ENCODE data around the gene MDC1. TPM values are rescaled to one million over a fixed set of nuclear protein-coding genes. Genes with fewer than 3 reads are reported as not detected.

The MDC1 gene
- total and polyA plus RNA-seq, 2 of the 13 experiments (the other 11 are each of a cell fraction or from before 2014, with no cell fraction given), result 8.4 to 14.0 TPM

- TF ChIP-seq ZSCAN21 (CRISPR knock-in tag; IDR thresholded peaks at IDR 0.05; ENCODE audit: borderline replicate concordance), result peak; percentile 42; the same call in 1 of the 2 replicates
- TF ChIP-seq ZSCAN5A (CRISPR knock-in tag; IDR thresholded peaks at IDR 0.05; ENCODE audit: borderline replicate concordance), result peak; percentile 17; the same call in 1 of the 2 replicates
- peak; percentile 22; the same call in 1 of the 2 replicates for TF ChIP-seq ZNF44 (CRISPR knock-in tag; IDR thresholded peaks at IDR 0.05)
- no peak for TF ChIP-seq ZNF773 (CRISPR knock-in tag; IDR thresholded peaks at IDR 0.05; ENCODE audit: borderline replicate concordance)
- TF ChIP-seq ZNF460 (CRISPR knock-in tag; IDR thresholded peaks at IDR 0.05; ENCODE audit: borderline replicate concordance), result no peak
- no peak; the same call in 1 of the 2 replicates for TF ChIP-seq SNAPC5 (CRISPR knock-in tag; IDR thresholded peaks at IDR 0.05; ENCODE audit: borderline replicate concordance)
- peak; percentile 80 for TF ChIP-seq HNF4G (IDR thresholded peaks at IDR 0.05; ENCODE audit: borderline replicate concordance, low read depth, low read length)
- peak; percentile 82; the same call in 1 of the 2 replicates for TF ChIP-seq HNF4G (CRISPR knock-in tag; IDR thresholded peaks at IDR 0.05; ENCODE audit: borderline replicate concordance, low read depth)
- TF ChIP-seq ZBTB2 (CRISPR knock-in tag; IDR thresholded peaks at IDR 0.05; ENCODE audit: low read depth), result no peak
- peak; percentile 24; the same call in 1 of the 2 replicates for TF ChIP-seq YEATS4 (CRISPR knock-in tag; IDR thresholded peaks at IDR 0.05; ENCODE audit: borderline replicate concordance)
- TF ChIP-seq FOXO1 (CRISPR knock-in tag; IDR thresholded peaks at IDR 0.05), result peak; percentile 97
- peak; percentile 14; the same call in 1 of the 2 replicates for TF ChIP-seq SAFB2 (CRISPR knock-in tag; IDR thresholded peaks at IDR 0.05; ENCODE audit: borderline replicate concordance, low read depth)
- TF ChIP-seq MAFG (CRISPR knock-in tag; IDR thresholded peaks at IDR 0.05), result no peak
- TF ChIP-seq IRX3 (CRISPR knock-in tag; IDR thresholded peaks at IDR 0.05; ENCODE audit: borderline replicate concordance, low read depth), result no peak
- peak; percentile 54; the same call in 1 of the 2 replicates for TF ChIP-seq ZNF784 (CRISPR knock-in tag; IDR thresholded peaks at IDR 0.05; ENCODE audit: borderline replicate concordance)
- TF ChIP-seq TRIM24 (CRISPR knock-in tag; IDR thresholded peaks at IDR 0.05), result no peak; the same call in 1 of the 2 replicates
- peak; percentile 65; the same call in 1 of the 2 replicates for TF ChIP-seq RERE (CRISPR knock-in tag; IDR thresholded peaks at IDR 0.05; ENCODE audit: low read depth)
These were observed 46.8 kb upstream of the MDC1 start (continued) for GRCh38 chr6:30763618-30764489.

All from HepG2 (cell line).